Measurements from ENCODE around the gene TRIM41.

TRIM41 gene

DNA sequence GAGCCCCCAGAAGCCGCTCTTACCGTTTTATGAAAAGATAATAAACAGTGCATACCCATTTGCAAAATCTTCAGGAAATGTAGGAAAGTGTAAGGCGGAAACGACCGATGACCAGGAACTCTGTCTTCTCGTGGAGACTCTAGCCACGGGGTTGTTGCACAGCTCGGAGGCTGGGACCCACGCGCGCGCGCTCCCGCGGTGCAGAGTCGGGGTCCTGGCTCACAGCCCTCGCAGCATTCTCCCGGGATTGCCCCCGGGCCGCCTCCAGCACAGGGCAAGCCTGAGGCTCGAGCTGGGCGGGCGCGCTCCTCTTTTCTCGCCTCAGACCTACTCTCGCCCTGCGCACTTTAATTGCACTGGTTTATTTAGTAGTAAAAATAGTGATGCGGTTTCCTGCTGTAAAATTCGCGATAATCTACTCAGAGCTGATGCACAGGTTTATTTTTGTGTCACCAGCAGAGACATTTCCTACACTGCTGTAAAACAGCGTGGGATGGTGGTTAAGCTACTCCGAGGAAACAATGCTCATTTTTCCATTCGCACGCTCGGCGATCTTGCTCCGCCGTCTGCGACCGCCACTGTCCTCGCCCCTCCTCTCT is 33.6 kb upstream of the TRIM41 start:
- DNase-seq (ENCODE audit: low read depth), result no peak
- TF ChIP-seq, protein P1, sequence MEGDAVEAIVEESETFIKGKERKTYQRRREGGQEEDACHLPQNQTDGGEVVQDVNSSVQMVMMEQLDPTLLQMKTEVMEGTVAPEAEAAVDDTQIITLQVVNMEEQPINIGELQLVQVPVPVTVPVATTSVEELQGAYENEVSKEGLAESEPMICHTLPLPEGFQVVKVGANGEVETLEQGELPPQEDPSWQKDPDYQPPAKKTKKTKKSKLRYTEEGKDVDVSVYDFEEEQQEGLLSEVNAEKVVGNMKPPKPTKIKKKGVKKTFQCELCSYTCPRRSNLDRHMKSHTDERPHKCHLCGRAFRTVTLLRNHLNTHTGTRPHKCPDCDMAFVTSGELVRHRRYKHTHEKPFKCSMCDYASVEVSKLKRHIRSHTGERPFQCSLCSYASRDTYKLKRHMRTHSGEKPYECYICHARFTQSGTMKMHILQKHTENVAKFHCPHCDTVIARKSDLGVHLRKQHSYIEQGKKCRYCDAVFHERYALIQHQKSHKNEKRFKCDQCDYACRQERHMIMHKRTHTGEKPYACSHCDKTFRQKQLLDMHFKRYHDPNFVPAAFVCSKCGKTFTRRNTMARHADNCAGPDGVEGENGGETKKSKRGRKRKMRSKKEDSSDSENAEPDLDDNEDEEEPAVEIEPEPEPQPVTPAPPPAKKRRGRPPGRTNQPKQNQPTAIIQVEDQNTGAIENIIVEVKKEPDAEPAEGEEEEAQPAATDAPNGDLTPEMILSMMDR (IDR thresholded peaks at IDR 0.05; ENCODE audit: control insufficient read depth, extremely low read depth, insufficient read depth), result no peak
- H3K4me3 ChIP-seq (ENCODE audit: low read depth, low read length), result peak overlapping the region; percentile 64

DNA sequence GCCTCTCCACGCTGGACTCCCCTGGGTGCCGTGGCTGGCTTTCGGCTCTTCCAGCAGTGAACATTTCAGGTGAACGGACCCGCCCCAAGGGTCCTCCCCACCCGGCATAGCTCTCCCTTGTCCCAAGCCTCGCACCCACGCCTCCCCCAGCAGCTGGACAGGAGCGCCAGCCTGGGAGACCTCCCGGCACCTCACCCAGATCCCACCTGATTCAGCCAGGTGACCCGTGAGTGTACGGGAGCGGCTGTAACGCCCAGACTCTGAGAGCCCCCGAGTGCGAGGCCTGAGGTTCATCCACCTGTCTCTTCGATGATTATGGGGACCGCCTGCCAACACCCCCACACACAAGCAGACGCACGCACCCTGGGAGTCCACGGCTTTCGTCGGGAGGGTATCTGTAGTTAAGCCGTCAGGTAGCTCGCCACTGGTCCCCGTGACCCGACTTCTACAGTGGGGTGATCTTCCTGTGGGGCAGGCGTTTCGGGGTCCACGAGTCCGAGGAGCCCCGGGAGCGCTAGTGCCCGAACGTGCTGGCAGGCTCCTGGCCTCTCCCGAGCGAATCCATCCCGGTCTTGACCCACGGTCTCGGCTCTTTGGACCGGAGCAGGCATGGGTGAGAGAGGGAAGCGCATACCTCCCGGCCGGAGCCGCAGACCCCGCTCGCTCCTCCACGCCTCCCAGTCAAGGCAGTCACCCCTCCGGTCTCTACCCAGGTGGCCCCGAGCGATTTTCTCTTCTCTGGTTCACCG is 32.9 kb upstream of the TRIM41 start:
- DNase-seq (ENCODE audit: low read depth), result no peak
- peak overlapping the region; percentile 64 for H3K4me3 ChIP-seq (ENCODE audit: low read depth, low read length)
- TF ChIP-seq, protein P1 (IDR thresholded peaks at IDR 0.05; ENCODE audit: control insufficient read depth, extremely low read depth, insufficient read depth), result no peak

DNA sequence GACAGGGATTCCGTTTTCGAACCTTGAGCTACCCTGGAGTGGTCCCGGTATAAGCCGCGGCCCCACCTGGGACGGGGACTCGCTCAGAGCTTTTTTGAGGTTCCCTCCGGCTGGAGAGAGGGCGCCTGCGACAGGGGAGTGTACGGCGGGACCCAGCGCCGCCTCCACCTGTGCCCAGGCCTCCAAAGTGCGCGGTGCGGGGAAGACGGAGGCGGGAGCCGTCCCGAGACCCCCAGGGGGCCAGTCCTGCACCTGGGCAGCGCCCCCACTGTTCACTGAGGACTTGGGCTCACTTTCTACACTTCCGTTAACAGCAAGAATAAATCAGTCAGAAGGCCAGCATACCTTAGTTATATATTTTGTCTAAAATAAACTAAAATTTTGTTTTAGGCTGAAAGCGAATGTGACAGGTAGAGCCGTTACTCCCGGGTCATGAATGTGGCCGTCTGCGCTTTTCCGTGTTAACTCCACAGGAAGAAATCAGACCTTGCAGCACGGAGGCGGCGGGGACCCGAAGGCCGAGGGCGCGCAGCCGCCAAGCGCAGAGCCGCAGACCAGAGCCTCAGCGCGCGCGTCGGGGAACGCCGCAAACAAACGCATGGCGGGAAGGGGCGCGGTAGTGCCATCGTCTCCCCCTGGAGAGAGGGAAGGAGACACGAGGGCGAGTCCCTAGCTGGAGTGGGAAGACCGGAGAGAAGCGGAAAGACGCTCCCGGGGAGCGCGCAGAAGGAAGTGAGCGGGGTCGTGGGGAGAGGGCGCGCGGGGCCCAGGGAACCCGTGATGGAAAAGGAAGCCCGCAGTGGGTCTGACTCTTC is 32.2 kb upstream of the TRIM41 start:
- TF ChIP-seq, protein P1 (IDR thresholded peaks at IDR 0.05; ENCODE audit: control insufficient read depth, extremely low read depth, insufficient read depth), result no peak
- no peak for DNase-seq (ENCODE audit: low read depth)
- peak overlapping the region; percentile 64 for H3K4me3 ChIP-seq (ENCODE audit: low read depth, low read length)

DNA sequence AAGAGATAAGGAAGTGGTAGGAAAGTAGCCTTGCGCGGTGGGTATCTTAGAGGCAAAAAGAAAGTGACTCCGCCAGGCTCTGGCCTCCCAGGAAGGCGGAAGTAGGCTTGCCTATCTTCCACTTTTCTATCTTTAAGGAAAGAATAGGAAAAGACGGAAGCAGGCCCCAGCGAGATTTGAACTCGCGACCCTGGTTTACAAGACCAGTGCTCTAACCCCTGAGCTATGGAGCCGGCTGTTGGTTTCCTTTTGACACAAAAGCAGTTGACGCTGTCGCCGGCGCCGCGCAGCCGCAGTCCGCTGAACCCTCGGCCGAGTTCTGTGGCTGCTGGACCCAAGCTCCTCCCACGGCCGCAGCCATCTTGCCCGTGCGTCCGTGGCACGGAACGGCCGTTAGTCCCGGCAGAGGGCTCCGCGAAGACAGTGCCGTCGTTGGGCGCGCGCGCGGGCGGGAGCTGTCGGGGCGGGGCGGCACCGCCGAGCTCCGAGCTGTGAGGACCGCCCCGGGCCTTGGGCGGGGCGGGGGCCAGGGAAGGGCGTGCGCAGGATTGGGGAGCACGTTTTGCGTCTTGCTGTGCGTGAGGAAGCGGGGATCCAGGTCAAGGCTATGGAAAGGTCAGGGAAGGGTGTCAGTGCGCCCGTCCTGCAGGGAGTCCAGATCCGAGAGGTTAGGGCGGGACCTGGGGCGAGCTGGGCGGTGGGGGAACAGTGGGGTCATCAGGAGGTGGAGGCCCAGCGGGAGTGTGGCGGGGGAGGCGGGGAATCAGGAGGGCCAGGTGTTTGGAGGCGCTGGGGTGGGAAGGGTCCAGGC is 31.4 kb upstream of the TRIM41 start:
- peak; percentile 84 for DNase-seq (ENCODE audit: low read depth)
- H3K4me3 ChIP-seq (ENCODE audit: low read depth, low read length), result peak overlapping the region; percentile 64
- TF ChIP-seq, protein P1 (IDR thresholded peaks at IDR 0.05; ENCODE audit: control insufficient read depth, extremely low read depth, insufficient read depth), result no peak

DNA sequence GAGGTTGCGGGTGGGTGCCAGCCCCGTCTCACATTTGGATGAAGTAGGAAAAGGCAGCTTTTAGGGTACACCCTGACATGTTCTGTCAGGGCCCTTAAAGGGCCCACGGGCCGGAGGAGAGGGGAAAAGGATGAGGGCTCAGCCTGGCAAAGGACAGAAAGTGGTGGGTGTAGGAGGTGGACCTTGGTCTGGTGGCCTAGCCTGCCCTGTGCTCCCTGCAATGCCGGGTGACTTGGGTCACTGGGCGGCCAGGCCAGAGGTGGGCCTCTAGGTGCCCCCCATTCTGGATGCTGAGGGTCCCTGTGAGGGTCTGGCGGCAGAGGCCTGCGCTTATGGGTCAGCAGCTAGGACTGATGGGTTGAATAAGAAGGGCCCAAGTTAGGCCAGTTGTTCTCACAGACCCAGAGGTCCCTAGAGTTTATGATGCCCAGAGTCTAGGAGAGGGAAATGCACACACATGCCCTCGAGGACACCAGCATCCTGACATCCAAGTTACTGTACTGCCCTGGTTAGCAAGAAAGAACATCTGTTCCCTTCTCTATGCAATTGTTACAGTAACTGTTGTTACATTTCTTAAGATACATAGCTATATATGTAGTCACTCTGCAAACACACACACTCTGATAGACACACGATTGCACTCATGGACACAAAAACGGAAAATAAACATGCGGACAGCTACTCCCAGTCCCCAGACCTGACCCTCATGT is 30.6 kb upstream of the TRIM41 start:
- H3K4me3 ChIP-seq (ENCODE audit: low read depth, low read length), result peak overlapping the region; percentile 64

More for the DNA sequence above, 30.6 kb upstream of the TRIM41 start:
- no peak for DNase-seq (ENCODE audit: low read depth)
- TF ChIP-seq, protein P1 (IDR thresholded peaks at IDR 0.05; ENCODE audit: control insufficient read depth, extremely low read depth, insufficient read depth), result no peak
